BLaER1 (cell line): Measurements from ENCODE around the gene IL20.

Experiments
- H3K27ac ChIP-seq: shearing (Covaris generic); formaldehyde crosslinking; 2 replicates; pipeline ENCODE4 v1.8.1; 2022
- H3K27me3 ChIP-seq: shearing (Covaris generic); formaldehyde crosslinking; 2 replicates; pipeline ENCODE4 v1.8.1; 2022
- H3K36me3 ChIP-seq: shearing (Covaris generic); formaldehyde crosslinking; 2 replicates; pipeline ENCODE4 v1.8.1; 2022
- H3K4me1 ChIP-seq: shearing (Covaris generic); formaldehyde crosslinking; 2 replicates; pipeline ENCODE4 v1.8.1; 2022
- H3K4me2 ChIP-seq: shearing (Covaris generic); formaldehyde crosslinking; 2 replicates; pipeline ENCODE4 v1.8.1; 2022
- H3K4me3 ChIP-seq: shearing (Covaris generic); formaldehyde crosslinking; 2 replicates; pipeline ENCODE4 v1.8.1; 2022
- H3K9ac ChIP-seq: shearing (Covaris generic); formaldehyde crosslinking; 2 replicates; pipeline ENCODE4 v1.8.1; 2022
- H3K9me3 ChIP-seq: shearing (Covaris generic); formaldehyde crosslinking; 2 replicates; pipeline ENCODE4 v1.8.1; 2022
- H4K20me1 ChIP-seq: shearing (Covaris generic); formaldehyde crosslinking; 2 replicates; pipeline ENCODE4 v1.8.1; 2022
- Cebpa-rat ChIP-seq: shearing (Covaris generic); IDR thresholded peaks from 2 replicates; pipeline ENCODE4 v1.8.1; 2022

Gene IL20

GRCh38 chr1:206898089-206898914 is 32.9 kb downstream of the IL20 start:
- no peak overlapping the region for H3K4me3 ChIP-seq
- H3K9me3 ChIP-seq = no peaks in the 10 kb centered on the region
- H3K36me3 ChIP-seq = peaks cover 8% of the 10 kb centered on the region; the same call in 1 of the 2 replicates
- no peak overlapping the region for H3K4me2 ChIP-seq
- no peak overlapping the region for H3K9ac ChIP-seq
- TF ChIP-seq Cebpa-rat = no peak
- H4K20me1 ChIP-seq = no peaks in the 10 kb centered on the region
- H3K27ac ChIP-seq = no peak overlapping the region
- no peaks in the 10 kb centered on the region for H3K27me3 ChIP-seq
- H3K4me1 ChIP-seq = peaks cover 8% of the 10 kb centered on the region

DNA sequence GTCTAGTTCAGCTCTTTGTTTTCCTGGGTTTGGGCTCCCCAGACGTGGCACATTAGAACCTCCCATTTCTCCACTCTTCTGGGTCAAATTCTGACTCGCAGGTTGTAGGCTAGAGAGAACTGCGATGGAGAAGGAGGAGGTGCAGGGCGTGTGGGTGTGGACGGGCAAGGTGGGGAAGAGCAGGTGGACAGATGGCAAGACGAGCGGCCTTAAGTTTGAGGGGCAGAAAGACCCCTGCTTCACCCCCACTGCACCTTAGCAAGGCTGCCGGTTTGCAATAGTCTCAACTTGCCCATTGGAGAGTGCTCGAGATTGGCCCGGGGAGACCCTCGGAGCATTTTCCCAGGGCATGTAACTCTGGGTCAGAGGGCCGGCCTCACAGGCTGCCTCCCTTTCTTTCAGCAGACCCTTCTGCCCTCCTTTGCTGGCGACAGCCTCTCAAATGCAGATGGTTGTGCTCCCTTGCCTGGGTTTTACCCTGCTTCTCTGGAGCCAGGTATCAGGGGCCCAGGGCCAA is 33.5 kb downstream of the IL20 start:
- Histone ChIP-seq H4K20me1 (no peaks in the 10 kb centered on the region), H3K4me2 (no peak overlapping the region), H3K36me3 (peaks cover 13% of the 10 kb centered on the region), H3K27me3 (no peaks in the 10 kb centered on the region), H3K9me3 (no peaks in the 10 kb centered on the region), H3K9ac (no peak overlapping the region), H3K4me1 (peaks cover 8% of the 10 kb centered on the region), H3K4me3 (no peak overlapping the region), H3K27ac (no peak overlapping the region)
- TF ChIP-seq Cebpa-rat = no peak

GRCh38 chr1:206899717-206900116 is 34.3 kb downstream of the IL20 start:
- Histone ChIP-seq H4K20me1 (no peaks in the 10 kb centered on the region; the same call in 1 of the 2 replicates), H3K27ac (no peak overlapping the region), H3K4me2 (no peak overlapping the region), H3K4me3 (no peak overlapping the region), H3K9me3 (no peaks in the 10 kb centered on the region), H3K27me3 (no peaks in the 10 kb centered on the region), H3K4me1 (peaks cover 9% of the 10 kb centered on the region), H3K36me3 (peaks cover 20% of the 10 kb centered on the region), H3K9ac (no peak overlapping the region)
- no peak for TF ChIP-seq Cebpa-rat

GRCh38 chr1:206900149-206900548 is 34.7 kb downstream of the IL20 start:
- H3K36me3 ChIP-seq = peaks cover 24% of the 10 kb centered on the region
- H3K27me3 ChIP-seq = no peaks in the 10 kb centered on the region
- H4K20me1 ChIP-seq = peaks cover 2% of the 10 kb centered on the region; the same call in 1 of the 2 replicates
- no peak overlapping the region for H3K4me2 ChIP-seq
- peaks cover 13% of the 10 kb centered on the region for H3K4me1 ChIP-seq
- no peaks in the 10 kb centered on the region for H3K9me3 ChIP-seq
- no peak overlapping the region for H3K27ac ChIP-seq
- no peak for TF ChIP-seq Cebpa-rat
- no peak overlapping the region for H3K9ac ChIP-seq
- H3K4me3 ChIP-seq = no peak overlapping the region

DNA sequence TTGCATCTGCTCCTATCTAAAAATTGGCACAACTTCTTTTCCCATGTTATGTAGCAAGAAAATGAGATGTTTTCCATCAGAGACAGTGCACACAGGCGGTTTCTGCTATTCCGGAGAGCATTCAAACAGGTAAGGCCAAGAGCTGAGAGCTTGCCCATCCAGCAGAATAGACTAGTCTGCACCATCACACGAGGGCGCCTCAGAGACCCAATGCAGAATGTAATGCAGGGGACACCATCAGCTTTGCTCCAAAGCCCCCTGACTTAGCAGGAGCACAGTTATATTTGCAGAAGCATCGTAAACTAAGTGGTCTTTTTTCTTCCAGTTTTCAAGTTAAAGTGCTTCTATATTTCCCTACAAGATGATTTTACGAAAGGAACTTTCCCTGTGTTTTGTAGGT is 36.5 kb downstream of the IL20 start:
- peaks cover 24% of the 10 kb centered on the region for H3K4me1 ChIP-seq
- H3K36me3 ChIP-seq = peaks cover 27% of the 10 kb centered on the region
- no peak for TF ChIP-seq Cebpa-rat
- no peak overlapping the region for H3K4me3 ChIP-seq
- H3K9me3 ChIP-seq = no peaks in the 10 kb centered on the region
- no peaks in the 10 kb centered on the region for H3K27me3 ChIP-seq
- H3K27ac ChIP-seq = no peak overlapping the region
- peaks cover 11% of the 10 kb centered on the region; the same call in 1 of the 2 replicates for H4K20me1 ChIP-seq
- no peak overlapping the region for H3K9ac ChIP-seq
- no peak overlapping the region for H3K4me2 ChIP-seq

DNA sequence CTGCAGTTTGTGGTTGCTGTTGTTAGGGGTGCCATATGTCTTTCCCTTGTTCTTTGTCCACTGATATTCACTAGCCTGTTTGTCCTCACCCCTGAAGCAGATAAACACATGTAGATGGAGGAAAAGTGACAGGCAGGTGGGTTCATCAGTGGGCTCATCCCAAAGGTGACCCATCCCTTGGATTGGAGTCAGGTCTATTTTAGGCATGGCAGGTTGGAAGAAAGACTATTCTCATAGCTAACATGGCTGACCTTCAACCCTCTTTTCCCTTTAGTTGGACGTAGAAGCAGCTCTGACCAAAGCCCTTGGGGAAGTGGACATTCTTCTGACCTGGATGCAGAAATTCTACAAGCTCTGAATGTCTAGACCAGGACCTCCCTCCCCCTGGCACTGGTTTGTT is 37.3 kb downstream of the IL20 start:
- Histone ChIP-seq H3K36me3 (peaks cover 30% of the 10 kb centered on the region), H4K20me1 (peaks cover 16% of the 10 kb centered on the region; the same call in 1 of the 2 replicates), H3K27ac (no peak overlapping the region), H3K27me3 (peaks cover 4% of the 10 kb centered on the region), H3K9me3 (no peaks in the 10 kb centered on the region), H3K4me1 (peaks cover 21% of the 10 kb centered on the region), H3K4me3 (no peak overlapping the region), H3K9ac (no peak overlapping the region), H3K4me2 (no peak overlapping the region)
- no peak for TF ChIP-seq Cebpa-rat

DNA sequence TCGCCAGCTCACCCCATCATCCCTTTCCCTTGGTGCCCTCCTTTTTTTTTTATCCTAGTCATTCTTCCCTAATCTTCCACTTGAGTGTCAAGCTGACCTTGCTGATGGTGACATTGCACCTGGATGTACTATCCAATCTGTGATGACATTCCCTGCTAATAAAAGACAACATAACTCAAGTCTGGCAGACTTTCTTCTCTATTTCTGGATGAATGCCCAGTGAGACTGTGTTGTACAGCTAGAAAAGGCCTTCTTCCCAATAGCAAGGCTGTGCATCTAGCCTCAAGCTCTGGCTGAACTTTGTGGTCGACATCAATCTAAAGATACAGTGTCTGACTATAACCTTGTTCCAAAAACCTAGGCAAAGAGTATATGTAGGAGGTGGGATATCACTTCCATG is 38.3 kb downstream of the IL20 start:
- Histone ChIP-seq H3K27ac (no peak overlapping the region), H3K27me3 (peaks cover 14% of the 10 kb centered on the region), H3K36me3 (peaks cover 37% of the 10 kb centered on the region), H3K4me3 (no peak overlapping the region), H3K4me1 (peaks cover 21% of the 10 kb centered on the region), H3K4me2 (no peak overlapping the region), H3K9me3 (no peaks in the 10 kb centered on the region), H3K9ac (no peak overlapping the region), H4K20me1 (peaks cover 24% of the 10 kb centered on the region)
- TF ChIP-seq Cebpa-rat = no peak

DNA sequence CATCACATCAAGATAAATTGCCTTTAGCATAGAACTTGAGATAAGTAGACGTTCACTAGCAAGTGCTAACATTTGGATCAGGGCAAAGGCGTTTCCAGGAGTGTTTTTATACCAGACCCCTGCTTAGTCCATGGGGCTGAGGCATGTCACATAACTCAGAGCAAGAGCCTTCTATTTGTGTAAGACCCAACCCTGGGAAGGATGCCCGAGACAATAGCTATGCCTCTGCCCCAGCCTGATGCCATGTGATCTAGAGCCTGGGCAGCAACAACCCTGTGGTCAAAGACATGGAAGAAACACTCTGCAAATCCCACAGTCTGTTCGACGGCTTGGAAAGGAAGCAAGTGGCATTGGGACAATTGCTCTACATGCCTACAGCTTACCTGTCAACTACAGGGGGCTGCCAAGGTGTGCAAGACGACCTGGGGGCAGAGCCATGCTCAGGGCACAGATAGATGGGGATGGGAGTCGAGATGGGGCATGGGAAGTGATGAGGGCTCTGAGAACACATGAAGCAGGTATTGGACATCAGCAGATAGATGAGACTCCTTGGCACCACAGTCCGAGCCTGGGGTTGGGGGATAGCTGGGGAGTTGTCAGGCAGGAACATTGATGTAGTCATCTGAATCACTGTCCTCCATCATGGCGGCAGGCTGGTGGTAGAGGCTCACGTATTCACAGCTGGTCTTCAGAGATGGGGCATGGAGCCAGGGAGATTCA is 39.2 kb downstream of the IL20 start:
- Histone ChIP-seq H3K4me1 (peaks cover 29% of the 10 kb centered on the region), H3K9me3 (no peaks in the 10 kb centered on the region), H3K36me3 (peaks cover 37% of the 10 kb centered on the region), H4K20me1 (peaks cover 33% of the 10 kb centered on the region), H3K4me3 (no peak overlapping the region), H3K27me3 (peaks cover 23% of the 10 kb centered on the region), H3K27ac (no peak overlapping the region), H3K9ac (no peak overlapping the region), H3K4me2 (peak overlapping the region; percentile 71)
- no peak for TF ChIP-seq Cebpa-rat

DNA sequence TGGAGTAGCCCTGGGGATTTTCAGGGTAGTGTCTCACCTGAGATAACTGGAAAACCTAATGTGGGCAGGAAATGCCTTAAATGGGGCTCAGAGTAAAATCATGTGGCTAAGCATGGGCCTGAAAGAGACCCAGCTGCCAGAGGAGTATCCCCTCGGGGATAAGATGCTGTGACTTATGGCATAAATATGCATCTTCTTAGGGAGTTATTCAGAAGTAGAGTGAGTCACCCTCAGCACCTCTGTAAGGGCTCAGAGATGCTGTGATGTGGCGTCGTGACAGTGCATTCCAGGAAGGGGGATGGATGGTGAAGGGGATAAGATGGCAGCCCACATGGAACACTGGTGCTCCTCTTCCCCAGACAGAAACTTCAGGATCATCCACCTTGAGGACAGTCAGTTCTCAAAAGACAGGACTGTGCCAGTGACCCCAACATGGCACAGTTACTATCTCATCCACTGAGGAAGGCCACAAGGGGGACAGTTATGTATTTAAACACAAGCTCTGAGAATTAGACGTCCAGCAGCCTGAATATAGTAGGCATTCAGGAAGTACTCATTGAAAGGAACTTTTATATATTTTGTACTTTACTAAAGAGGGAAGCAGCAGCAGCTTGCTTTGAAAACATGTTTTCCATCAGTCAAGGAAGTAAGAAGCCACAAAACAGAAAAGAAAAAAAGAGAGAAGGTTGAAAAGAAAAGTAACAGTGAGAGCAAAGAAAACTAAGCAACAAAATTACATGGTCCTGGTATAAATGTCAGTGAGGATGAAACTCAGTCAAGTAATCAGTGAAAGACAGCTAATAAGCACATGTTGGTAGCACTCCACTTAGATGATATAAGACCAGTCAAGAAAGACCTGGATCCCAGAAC is 40.1 kb downstream of the IL20 start:
- TF ChIP-seq Cebpa-rat = no peak
- no peaks in the 10 kb centered on the region for H3K9me3 ChIP-seq
- H3K4me1 ChIP-seq = peaks cover 35% of the 10 kb centered on the region
- peaks cover 42% of the 10 kb centered on the region for H4K20me1 ChIP-seq
- no peak overlapping the region for H3K9ac ChIP-seq
- no peak overlapping the region for H3K27ac ChIP-seq
- peaks cover 32% of the 10 kb centered on the region for H3K27me3 ChIP-seq
- H3K36me3 ChIP-seq = peaks cover 45% of the 10 kb centered on the region
- H3K4me3 ChIP-seq = no peak overlapping the region
- peak overlapping the region; percentile 71 for H3K4me2 ChIP-seq
